WTC11 (cell line): ENCODE results near the gene GADD45GIP1.
"Not testable (repeated sequence)": the region's sequence is repeated elsewhere in the genome, so short reads cannot be mapped to it uniquely, and the experiment has no call there.

Source experiments
- EMX1 ChIP-seq: fragments of 250-450 bp; sonication (Bioruptor Pico); IDR thresholded peaks from 2 replicates; pipeline ENCODE4 v1.8.0; 2021; ENCODE audit warnings: mild to moderate bottlenecking
- ESRRA ChIP-seq: sonication (generic); formaldehyde crosslinking; IDR thresholded peaks from 2 replicates; pipeline ENCODE4 v1.8.1; 2022; ENCODE audit warnings: mild to moderate bottlenecking, missing genetic modification reagents, borderline replicate concordance
- FOXJ3 ChIP-seq: sonication (generic); formaldehyde crosslinking; IDR thresholded peaks from 2 replicates; pipeline ENCODE4 v1.9.0; 2021; ENCODE audit warnings: missing genetic modification reagents, mild to moderate bottlenecking, borderline replicate concordance
- JUN ChIP-seq: sonication (generic); formaldehyde crosslinking; IDR thresholded peaks from 2 replicates; pipeline ENCODE4 v1.8.0; 2023; ENCODE audit warnings: mild to moderate bottlenecking, missing genetic modification reagents
- SMAD4 ChIP-seq: sonication (generic); formaldehyde crosslinking; IDR thresholded peaks from 2 replicates; pipeline ENCODE4 v1.8.0; 2022; ENCODE audit warnings: mild to moderate bottlenecking, missing genetic modification reagents
- TF ChIP-seq, protein P1 (sequence below): fragments of 200-600 bp; IDR thresholded peaks from 2 replicates; pipeline ENCODE4 v1.8.0; 2022; ENCODE audit warnings: antibody characterized with exemption
- TF ChIP-seq, protein P2 (sequence below): sonication (generic); formaldehyde crosslinking; IDR thresholded peaks from 2 replicates; pipeline ENCODE4 v1.8.1; 2023; ENCODE audit warnings: mild to moderate bottlenecking, missing genetic modification reagents, borderline replicate concordance
- TF ChIP-seq, protein P3 (sequence below): sonication (generic); formaldehyde crosslinking; IDR thresholded peaks from 2 replicates; pipeline ENCODE4 v1.8.1; 2023; ENCODE audit warnings: mild to moderate bottlenecking, missing genetic modification reagents

DNA sequence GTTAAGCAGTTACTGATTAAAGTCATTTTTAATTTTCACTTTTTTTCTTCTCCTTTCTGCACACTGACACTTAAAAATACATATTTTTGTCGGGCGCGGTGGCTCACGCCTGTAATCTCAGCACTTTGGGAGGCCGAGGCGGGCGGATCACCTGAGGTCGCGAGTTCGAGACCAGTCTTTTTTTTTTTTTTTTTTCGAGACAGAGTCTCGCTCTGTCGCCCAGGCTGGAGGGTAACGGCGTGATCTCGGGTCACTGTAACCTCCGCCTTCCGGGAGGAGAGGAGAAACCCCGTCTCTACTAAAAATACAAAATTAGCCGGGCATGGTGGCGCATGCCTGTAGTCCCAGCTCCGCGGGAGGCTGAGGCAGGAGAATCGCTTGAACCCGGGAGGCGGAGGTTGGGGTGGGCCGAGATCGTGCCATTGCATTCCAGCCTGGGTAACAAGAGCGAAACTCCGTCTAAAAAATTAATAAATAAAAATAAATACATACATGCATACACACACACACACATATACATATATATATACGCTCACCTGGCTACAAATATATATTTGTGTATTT lies 448 bp upstream of the GADD45GIP1 start:
- TF ChIP-seq FOXJ3, SMAD4, EMX1, ESRRA, JUN (CRISPR knock-in tag): not testable (repeated sequence)
- TF ChIP-seq, protein P1, sequence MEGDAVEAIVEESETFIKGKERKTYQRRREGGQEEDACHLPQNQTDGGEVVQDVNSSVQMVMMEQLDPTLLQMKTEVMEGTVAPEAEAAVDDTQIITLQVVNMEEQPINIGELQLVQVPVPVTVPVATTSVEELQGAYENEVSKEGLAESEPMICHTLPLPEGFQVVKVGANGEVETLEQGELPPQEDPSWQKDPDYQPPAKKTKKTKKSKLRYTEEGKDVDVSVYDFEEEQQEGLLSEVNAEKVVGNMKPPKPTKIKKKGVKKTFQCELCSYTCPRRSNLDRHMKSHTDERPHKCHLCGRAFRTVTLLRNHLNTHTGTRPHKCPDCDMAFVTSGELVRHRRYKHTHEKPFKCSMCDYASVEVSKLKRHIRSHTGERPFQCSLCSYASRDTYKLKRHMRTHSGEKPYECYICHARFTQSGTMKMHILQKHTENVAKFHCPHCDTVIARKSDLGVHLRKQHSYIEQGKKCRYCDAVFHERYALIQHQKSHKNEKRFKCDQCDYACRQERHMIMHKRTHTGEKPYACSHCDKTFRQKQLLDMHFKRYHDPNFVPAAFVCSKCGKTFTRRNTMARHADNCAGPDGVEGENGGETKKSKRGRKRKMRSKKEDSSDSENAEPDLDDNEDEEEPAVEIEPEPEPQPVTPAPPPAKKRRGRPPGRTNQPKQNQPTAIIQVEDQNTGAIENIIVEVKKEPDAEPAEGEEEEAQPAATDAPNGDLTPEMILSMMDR, result not testable (repeated sequence)
- TF ChIP-seq, protein P2, sequence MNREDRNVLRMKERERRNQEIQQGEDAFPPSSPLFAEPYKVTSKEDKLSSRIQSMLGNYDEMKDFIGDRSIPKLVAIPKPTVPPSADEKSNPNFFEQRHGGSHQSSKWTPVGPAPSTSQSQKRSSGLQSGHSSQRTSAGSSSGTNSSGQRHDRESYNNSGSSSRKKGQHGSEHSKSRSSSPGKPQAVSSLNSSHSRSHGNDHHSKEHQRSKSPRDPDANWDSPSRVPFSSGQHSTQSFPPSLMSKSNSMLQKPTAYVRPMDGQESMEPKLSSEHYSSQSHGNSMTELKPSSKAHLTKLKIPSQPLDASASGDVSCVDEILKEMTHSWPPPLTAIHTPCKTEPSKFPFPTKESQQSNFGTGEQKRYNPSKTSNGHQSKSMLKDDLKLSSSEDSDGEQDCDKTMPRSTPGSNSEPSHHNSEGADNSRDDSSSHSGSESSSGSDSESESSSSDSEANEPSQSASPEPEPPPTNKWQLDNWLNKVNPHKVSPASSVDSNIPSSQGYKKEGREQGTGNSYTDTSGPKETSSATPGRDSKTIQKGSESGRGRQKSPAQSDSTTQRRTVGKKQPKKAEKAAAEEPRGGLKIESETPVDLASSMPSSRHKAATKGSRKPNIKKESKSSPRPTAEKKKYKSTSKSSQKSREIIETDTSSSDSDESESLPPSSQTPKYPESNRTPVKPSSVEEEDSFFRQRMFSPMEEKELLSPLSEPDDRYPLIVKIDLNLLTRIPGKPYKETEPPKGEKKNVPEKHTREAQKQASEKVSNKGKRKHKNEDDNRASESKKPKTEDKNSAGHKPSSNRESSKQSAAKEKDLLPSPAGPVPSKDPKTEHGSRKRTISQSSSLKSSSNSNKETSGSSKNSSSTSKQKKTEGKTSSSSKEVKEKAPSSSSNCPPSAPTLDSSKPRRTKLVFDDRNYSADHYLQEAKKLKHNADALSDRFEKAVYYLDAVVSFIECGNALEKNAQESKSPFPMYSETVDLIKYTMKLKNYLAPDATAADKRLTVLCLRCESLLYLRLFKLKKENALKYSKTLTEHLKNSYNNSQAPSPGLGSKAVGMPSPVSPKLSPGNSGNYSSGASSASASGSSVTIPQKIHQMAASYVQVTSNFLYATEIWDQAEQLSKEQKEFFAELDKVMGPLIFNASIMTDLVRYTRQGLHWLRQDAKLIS (CRISPR knock-in tag), result not testable (repeated sequence)
- TF ChIP-seq, protein P3, sequence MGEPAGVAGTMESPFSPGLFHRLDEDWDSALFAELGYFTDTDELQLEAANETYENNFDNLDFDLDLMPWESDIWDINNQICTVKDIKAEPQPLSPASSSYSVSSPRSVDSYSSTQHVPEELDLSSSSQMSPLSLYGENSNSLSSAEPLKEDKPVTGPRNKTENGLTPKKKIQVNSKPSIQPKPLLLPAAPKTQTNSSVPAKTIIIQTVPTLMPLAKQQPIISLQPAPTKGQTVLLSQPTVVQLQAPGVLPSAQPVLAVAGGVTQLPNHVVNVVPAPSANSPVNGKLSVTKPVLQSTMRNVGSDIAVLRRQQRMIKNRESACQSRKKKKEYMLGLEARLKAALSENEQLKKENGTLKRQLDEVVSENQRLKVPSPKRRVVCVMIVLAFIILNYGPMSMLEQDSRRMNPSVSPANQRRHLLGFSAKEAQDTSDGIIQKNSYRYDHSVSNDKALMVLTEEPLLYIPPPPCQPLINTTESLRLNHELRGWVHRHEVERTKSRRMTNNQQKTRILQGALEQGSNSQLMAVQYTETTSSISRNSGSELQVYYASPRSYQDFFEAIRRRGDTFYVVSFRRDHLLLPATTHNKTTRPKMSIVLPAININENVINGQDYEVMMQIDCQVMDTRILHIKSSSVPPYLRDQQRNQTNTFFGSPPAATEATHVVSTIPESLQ, result not testable (repeated sequence)
